ENCODE results near the gene RNF114. TPM values are rescaled to one million over a fixed set of nuclear protein-coding genes. Genes with fewer than 3 reads are reported as not detected.
"Not testable (repeated sequence)": the region's sequence is repeated elsewhere in the genome, so short reads cannot be mapped to it uniquely, and the experiment has no call there.

RNF114 gene
- total RNA-seq, 2 experiments from 2014 or later: 61.5 to 70.7 TPM

DNA sequence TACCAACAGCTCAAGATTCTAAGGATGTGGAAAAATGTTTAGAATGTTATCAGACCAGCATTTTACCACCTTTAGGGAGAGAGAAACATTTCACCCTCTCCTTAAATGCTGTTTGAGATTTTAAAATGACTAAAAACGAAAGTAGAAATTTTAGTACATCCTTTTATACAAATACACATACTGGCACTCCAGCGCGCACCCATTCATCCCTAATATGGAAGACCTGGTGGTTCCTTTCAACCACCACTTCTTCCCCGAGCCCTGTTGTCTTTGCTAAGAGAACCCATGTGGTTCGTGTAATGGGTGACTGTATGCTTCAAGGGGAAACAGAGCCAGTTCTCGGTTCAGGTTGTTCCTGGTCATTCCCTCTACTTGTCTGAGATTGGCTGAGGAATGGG lies 42.1 kb upstream of the RNF114 start:
- no peaks in the 10 kb centered on the region for H3K36me3 Mint-ChIP-seq
- H3K27me3 Mint-ChIP-seq: no peaks in the 10 kb centered on the region
- H3K4me1 Mint-ChIP-seq: peaks cover 13% of the 10 kb centered on the region
- peak overlapping the region; percentile 49 for H3K27ac Mint-ChIP-seq
- no peaks in the 10 kb centered on the region for H3K9me3 Mint-ChIP-seq
- H3K4me3 Mint-ChIP-seq: no peak overlapping the region
- no peak for DNase-seq

DNA sequence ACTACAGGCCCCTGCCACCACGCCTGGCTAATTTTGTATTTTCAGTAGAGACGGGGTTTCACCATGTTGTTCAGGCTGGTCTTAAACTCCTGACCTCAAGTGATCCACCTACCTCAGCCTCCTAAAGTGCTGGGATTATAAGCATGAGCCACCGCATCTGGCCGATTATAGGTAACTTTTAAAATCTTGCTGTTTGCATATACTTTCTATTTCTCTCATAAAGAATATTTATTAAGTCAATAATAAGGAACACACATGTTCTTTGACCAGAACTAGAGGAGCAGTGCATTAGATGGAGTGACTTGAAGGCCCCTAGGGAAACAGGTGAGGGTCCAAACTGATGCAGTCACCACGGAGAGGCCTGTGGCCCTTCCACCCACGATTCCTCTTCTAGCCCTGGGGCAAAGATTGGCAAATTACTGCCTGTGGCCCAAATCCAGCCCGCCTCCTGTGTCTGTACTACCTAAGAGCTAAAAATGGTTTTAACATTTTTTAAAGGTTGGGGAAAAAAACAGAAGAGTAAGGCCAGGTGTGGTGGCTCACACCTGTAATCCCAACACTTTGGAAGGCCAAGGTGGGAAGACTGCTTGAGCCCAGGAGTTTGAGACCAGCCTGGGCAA lies 40.6 kb upstream of the RNF114 start:
- not testable (repeated sequence) for H3K27ac Mint-ChIP-seq, H3K4me3 Mint-ChIP-seq, DNase-seq, H3K36me3 Mint-ChIP-seq, H3K27me3 Mint-ChIP-seq, H3K9me3 Mint-ChIP-seq
- peaks cover 13% of the 10 kb centered on the region for H3K4me1 Mint-ChIP-seq

DNA sequence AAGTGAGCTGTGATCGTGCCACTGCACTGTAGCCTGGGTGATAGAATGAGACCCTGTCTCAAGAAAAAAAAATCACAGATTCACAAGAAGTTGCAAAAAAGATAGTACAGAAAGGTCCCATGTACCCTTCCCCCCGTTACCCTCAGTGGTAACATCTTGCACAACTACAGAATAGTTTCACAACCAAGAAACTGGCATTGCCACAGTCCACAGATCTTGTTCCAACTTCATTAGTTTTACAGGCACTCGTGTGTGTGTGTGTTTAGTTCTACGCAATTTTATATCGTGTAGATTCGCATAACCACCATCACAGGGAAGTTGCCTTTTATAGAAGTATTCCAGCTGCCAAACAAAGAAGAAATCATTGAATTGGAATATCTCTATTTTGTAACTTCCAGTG lies 40.0 kb upstream of the RNF114 start:
- Mint-ChIP-seq H3K4me3 (no peak overlapping the region), H3K36me3 (no peaks in the 10 kb centered on the region), H3K9me3 (no peaks in the 10 kb centered on the region), H3K27ac (no peak overlapping the region), H3K4me1 (peaks cover 13% of the 10 kb centered on the region), H3K27me3 (no peaks in the 10 kb centered on the region)
- DNase-seq: no peak

- Mint-ChIP-seq H3K27ac (no peak overlapping the region), H3K9me3 (no peaks in the 10 kb centered on the region), H3K27me3 (no peaks in the 10 kb centered on the region), H3K36me3 (peaks cover under 1% of the 10 kb centered on the region), H3K4me3 (no peak overlapping the region), H3K4me1 (no peaks in the 10 kb centered on the region)
- DNase-seq: no peak
These were observed 36.4 kb upstream of the RNF114 start for GRCh38 chr20:49899541-49900383.

DNA sequence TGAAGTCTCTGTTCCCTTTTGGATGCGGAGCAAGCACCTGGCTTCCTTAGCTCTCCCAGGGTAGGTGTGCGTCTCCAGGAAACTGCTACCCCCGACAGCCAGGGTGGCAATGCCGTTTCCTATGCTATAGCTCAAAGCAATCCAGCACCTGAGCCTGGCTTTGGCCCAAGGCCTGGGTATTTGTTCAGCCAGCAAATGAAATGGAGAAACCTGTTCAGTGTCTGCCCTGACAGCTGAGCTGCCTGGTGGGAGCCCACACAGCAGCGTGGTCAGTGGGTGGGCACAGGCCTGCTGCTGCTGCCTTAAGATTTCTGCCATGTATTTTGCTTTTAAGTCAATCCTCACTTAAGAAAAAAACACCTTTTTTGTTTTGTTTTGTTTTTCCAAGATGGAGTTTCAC lies 34.6 kb upstream of the RNF114 start:
- Mint-ChIP-seq H3K36me3 (peaks cover 11% of the 10 kb centered on the region), H3K4me3 (no peak overlapping the region), H3K9me3 (no peaks in the 10 kb centered on the region), H3K27me3 (no peaks in the 10 kb centered on the region), H3K4me1 (no peaks in the 10 kb centered on the region), H3K27ac (no peak overlapping the region)
- DNase-seq: no peak

- H3K27me3 Mint-ChIP-seq: no peaks in the 10 kb centered on the region
- H3K4me3 Mint-ChIP-seq: no peak overlapping the region
- no peak overlapping the region for H3K27ac Mint-ChIP-seq
These were observed 31.6 kb upstream of the RNF114 start for GRCh38 chr20:49904440-49905214.

DNA sequence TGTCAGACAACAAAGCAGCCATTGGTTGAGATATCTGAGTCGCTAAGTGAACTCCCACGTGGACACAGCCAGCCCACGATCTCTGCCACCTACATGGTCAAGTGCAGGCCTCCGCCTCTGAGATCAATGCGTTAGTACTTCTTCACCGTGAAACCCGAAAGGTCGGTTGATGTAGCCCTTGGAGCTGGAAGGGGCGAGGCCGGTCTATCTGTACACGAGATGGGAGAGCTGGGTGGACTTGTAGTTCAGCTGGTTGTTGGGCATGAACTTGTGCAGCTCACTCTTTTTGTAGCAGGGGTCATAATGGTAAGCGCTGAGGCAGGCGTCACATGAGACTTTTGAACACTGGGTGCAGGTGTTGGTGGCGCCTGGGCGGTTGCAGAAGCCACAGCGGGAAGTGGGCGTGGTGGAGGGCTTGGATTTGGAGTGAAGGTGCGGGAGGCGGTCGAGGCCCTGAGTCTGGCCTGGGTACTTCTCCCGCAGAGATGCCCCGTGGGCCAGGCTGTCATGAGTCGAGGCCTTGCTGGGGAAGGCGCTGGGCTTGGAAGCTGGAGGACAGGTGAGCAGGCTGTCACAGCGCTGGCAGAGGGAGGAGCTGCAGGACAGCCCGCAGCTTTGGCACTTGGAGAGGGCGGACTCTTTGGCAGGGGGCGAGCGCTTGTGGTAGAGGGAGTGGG lies 30.6 kb upstream of the RNF114 start:
- no peak overlapping the region for H3K27ac Mint-ChIP-seq
- H3K27me3 Mint-ChIP-seq: no peaks in the 10 kb centered on the region
- H3K4me1 Mint-ChIP-seq: no peaks in the 10 kb centered on the region
- no peak for DNase-seq
- no peaks in the 10 kb centered on the region for H3K9me3 Mint-ChIP-seq
- peaks cover 13% of the 10 kb centered on the region for H3K36me3 Mint-ChIP-seq
- H3K4me3 Mint-ChIP-seq: no peak overlapping the region

More at GRCh38 chr20:49904440-49905214, 31.6 kb upstream of the RNF114 start:
- no peaks in the 10 kb centered on the region for H3K9me3 Mint-ChIP-seq
- H3K4me1 Mint-ChIP-seq: no peaks in the 10 kb centered on the region
- peaks cover 13% of the 10 kb centered on the region for H3K36me3 Mint-ChIP-seq
- DNase-seq: no peak

GRCh38 chr20:49906101-49906604 lies 30.0 kb upstream of the RNF114 start:
- no peak for DNase-seq
- no peaks in the 10 kb centered on the region for H3K9me3 Mint-ChIP-seq
- H3K27me3 Mint-ChIP-seq: no peaks in the 10 kb centered on the region
- H3K36me3 Mint-ChIP-seq: peaks cover 13% of the 10 kb centered on the region
- H3K4me3 Mint-ChIP-seq: no peak overlapping the region
- H3K4me1 Mint-ChIP-seq: no peaks in the 10 kb centered on the region
- no peak overlapping the region for H3K27ac Mint-ChIP-seq

DNA sequence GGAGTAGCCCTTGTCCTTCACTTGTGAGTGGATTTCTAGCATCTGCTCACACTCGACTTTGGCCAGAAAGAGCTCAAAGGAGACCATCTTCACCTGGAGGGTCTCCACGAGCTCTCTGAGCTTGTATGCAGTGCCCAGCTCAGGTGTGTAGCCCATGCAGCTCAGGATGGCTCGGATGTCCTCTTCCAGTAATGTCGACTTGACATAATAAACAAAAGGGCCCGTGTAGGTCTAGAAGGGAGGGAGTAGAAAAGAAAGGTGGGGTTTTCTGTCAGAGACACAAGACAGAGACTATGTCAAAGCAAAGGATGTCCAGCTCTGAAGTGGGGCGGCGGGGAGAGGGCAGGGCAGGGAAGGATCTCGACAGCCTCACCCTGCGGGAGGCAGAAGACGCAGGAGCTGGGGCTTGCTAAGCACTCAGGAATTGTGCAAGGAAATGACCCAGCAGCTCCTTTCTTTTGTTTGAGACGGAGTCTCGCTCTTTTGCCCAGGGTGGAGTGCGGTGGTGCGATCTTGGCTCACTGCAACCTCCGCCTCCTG lies 29.5 kb upstream of the RNF114 start:
- no peaks in the 10 kb centered on the region for H3K4me1 Mint-ChIP-seq
- H3K36me3 Mint-ChIP-seq: peaks cover 13% of the 10 kb centered on the region
- no peaks in the 10 kb centered on the region for H3K27me3 Mint-ChIP-seq
- H3K27ac Mint-ChIP-seq: no peak overlapping the region
- H3K4me3 Mint-ChIP-seq: no peak overlapping the region
- no peaks in the 10 kb centered on the region for H3K9me3 Mint-ChIP-seq
- no peak for DNase-seq

DNA sequence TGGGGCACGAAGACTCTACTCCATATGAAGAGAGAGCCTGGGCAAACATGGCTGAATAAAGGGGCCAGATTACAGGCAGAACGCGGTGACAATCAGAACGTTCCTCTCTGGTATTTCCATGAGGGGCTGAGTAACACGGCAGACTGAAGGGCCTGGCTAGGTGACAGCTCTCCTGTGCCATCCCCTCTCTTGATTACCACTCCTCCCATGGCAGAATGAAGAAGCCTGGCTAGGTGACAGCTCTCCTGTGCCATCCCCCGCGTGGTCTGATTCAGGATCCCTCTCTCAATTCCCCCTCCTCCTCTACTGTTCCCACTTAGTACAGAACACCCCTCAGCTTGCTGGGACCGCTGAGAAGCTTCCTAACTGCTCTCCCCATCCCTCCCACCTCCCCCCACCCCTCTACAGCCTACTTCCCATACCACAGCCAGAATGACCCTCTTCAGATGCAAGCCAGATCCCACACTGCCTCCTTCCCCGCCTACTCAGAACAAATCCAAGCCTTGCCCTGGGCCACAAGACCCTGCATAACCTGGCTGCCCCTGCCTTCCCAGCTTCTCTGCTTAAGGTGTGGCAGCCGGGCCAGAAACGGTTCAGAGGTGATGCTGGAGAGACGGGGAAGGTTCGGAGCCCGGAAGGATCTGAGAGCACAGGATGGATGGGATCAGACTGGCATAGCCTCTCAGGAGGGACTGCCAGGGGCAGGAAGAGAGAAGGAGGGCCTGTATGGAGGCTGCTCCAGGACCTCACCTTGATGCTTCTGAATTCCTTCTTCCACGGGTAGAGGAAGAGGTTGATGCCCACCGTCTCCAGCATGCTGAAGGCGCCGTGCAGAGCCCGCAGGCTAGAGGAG lies 28.6 kb upstream of the RNF114 start:
- H3K27me3 Mint-ChIP-seq: no peaks in the 10 kb centered on the region
- H3K27ac Mint-ChIP-seq: no peak overlapping the region
- no peak overlapping the region for H3K4me3 Mint-ChIP-seq
- peaks cover 3% of the 10 kb centered on the region for H3K4me1 Mint-ChIP-seq
- H3K36me3 Mint-ChIP-seq: peaks cover 13% of the 10 kb centered on the region
- no peaks in the 10 kb centered on the region for H3K9me3 Mint-ChIP-seq
- no peak for DNase-seq

GRCh38 chr20:49908258-49908565 lies 28.0 kb upstream of the RNF114 start:
- Mint-ChIP-seq H3K4me1 (peaks cover 9% of the 10 kb centered on the region), H3K4me3 (no peak overlapping the region), H3K36me3 (peaks cover 13% of the 10 kb centered on the region), H3K27me3 (no peaks in the 10 kb centered on the region), H3K27ac (no peak overlapping the region), H3K9me3 (no peaks in the 10 kb centered on the region)
- DNase-seq: no peak

DNA sequence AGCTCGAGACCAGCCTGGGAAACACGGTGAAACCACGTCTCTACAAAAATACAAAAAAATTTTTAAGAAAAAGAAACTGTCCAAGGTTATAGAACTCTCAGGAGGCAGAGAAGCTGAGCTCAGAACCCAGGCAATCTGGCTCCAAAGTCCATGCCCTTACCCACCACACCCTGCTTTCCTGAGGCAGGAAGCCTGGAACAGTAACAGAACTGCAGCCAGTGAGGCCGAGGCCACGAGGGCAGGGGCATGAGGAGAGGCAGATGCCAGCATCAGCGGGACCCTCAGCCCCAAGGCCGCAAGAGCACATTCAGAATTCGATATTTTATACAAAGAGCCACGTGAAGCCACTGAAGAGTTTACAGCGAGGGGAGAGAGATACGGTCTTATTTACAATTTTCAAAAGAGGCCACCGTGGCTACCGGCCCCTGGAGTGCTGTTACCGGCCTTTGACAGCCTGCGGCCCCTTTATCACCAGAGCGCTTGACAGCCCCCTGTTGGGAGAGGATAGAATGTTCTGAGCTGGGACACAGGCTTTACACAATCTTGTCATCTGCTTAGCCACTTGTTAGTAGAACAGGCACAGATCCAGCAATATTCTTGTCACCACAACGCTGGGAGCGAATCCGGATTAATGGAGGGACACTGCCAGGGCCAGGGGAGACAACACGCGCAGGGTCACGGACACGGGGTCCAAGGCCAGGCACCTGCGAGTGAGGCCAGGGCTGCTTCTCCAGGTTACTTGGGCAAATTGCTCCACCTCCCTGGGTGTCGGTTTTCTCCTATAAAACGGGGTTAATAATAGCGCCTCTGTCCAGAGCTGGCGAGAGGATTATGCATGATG lies 26.5 kb upstream of the RNF114 start:
- peaks cover 13% of the 10 kb centered on the region for H3K36me3 Mint-ChIP-seq
- H3K4me1 Mint-ChIP-seq: peaks cover 22% of the 10 kb centered on the region
- H3K27me3 Mint-ChIP-seq: no peaks in the 10 kb centered on the region
- no peak for DNase-seq
- no peak overlapping the region for H3K27ac Mint-ChIP-seq
- no peak overlapping the region for H3K4me3 Mint-ChIP-seq
- H3K9me3 Mint-ChIP-seq: no peaks in the 10 kb centered on the region

DNA sequence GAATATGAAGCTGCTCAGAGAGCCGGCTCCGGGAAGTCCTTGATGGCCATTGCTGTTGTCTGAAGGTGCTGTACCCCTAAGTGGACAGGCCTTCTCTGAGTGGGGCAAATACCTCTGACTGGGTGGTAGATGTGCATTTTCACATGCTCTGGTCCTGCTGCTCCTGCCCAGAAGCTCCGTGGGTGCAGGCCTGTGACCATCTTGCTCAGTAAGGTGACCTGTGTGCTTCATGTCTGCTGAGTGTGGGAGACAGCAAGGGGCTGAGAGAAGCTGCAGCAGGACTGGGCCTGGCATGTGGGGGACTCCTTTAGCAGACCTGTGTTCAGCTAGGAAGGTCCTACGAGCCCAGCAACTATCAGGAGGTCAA lies 25.9 kb upstream of the RNF114 start:
- DNase-seq: no peak
- Mint-ChIP-seq H3K27ac (peak overlapping the region; percentile 9), H3K9me3 (no peaks in the 10 kb centered on the region), H3K36me3 (peaks cover 9% of the 10 kb centered on the region), H3K4me1 (peaks cover 22% of the 10 kb centered on the region), H3K27me3 (no peaks in the 10 kb centered on the region), H3K4me3 (no peak overlapping the region)
